Neural cell (in vitro differentiated cells): ENCODE data around the gene TPST1. TPM values are rescaled to one million over a fixed set of nuclear protein-coding genes. Genes with fewer than 3 reads are reported as not detected.

ENCODE experiments used
- H2AFZ ChIP-seq: fragments of 200-600, 300-800 bp; sonication (generic), shearing (Covaris generic); 2 replicates; pipeline ENCODE4 v1.6.0; 2014; ENCODE audit warnings: low read depth, mild to moderate bottlenecking, antibody characterized with exemption, low read length, moderate library complexity
- H3F3A ChIP-seq: fragments of 200-600 bp; shearing (Covaris generic); 2 replicates; pipeline ENCODE4 v1.6.1; 2016; ENCODE audit warnings: mild to moderate bottlenecking, moderate library complexity, mixed read lengths, antibody characterized with exemption, low read length; ENCODE audit not compliant: insufficient read depth, poor library complexity, severe bottlenecking
- H3K27ac ChIP-seq: fragments of 200-600, 300-800 bp; sonication (generic), shearing (Covaris generic); 2 replicates; pipeline ENCODE4 v1.5.1; 2014; ENCODE audit warnings: mild to moderate bottlenecking, low read length, moderate library complexity
- H3K27me3 ChIP-seq: fragments of 300-800, 200-600 bp; sonication (generic), shearing (Covaris generic); 2 replicates; pipeline ENCODE4 v1.6.0; 2014; ENCODE audit warnings: mild to moderate bottlenecking, low read depth, low read length, moderate library complexity; ENCODE audit not compliant: insufficient read depth
- H3K36me3 ChIP-seq: fragments of 300-800, 200-600 bp; sonication (generic), shearing (Covaris generic); 2 replicates; pipeline ENCODE4 v1.5.1; 2014; ENCODE audit warnings: mild to moderate bottlenecking, antibody characterized with exemption, low read length, moderate library complexity; ENCODE audit not compliant: insufficient read depth
- H3K4me2 ChIP-seq: fragments of 300-800, 200-600 bp; sonication (generic), shearing (Covaris generic); 2 replicates; pipeline ENCODE4 v1.6.0; 2014; ENCODE audit warnings: mild to moderate bottlenecking, low read length
- H3K4me3 ChIP-seq: fragments of 300-800, 200-600 bp; sonication (generic), shearing (Covaris generic); 2 replicates; pipeline ENCODE4 v1.5.1; 2014; ENCODE audit warnings: mild to moderate bottlenecking, low read length, moderate library complexity
- H3K79me2 ChIP-seq: fragments of 200-600 bp; shearing (Covaris generic); replicated peaks from 2 replicates; pipeline ENCODE4 v1.6.0; 2014; ENCODE audit warnings: mild to moderate bottlenecking, low read length, moderate library complexity; ENCODE audit not compliant: insufficient read depth
- H3K9ac ChIP-seq: fragments of 300-800, 200-600 bp; sonication (generic), shearing (Covaris generic); 2 replicates; pipeline ENCODE4 v1.6.1; 2016; ENCODE audit warnings: mild to moderate bottlenecking, low read length, mixed read lengths
- H3K9me2 ChIP-seq: fragments of 200-600 bp; shearing (Covaris generic); 2 replicates; pipeline ENCODE4 v1.6.1; 2016; ENCODE audit warnings: mild to moderate bottlenecking, low read length, mixed read lengths; ENCODE audit not compliant: insufficient read depth
- H3K9me3 ChIP-seq: fragments of 200-600, 300-800 bp; sonication (generic), shearing (Covaris generic); 2 replicates; pipeline ENCODE4 v1.6.1; 2016; ENCODE audit warnings: mild to moderate bottlenecking, mixed run types, low read length, moderate library complexity, mixed read lengths
- H4K20me1 ChIP-seq: fragments of 200-600 bp; shearing (Covaris generic); 2 replicates; pipeline ENCODE4 v1.6.1; 2016; ENCODE audit warnings: mild to moderate bottlenecking, mixed run types; ENCODE audit not compliant: insufficient read depth
- EP300 ChIP-seq: fragments of 450-650 bp; conservative IDR thresholded peaks from 2 replicates; pipeline ENCODE4 v1.6.1; 2014; ENCODE audit warnings: antibody characterized with exemption, mild to moderate bottlenecking, moderate library complexity; ENCODE audit not compliant: poor library complexity, severe bottlenecking
- EZH2 ChIP-seq: fragments of 200-600, 300-800 bp; shearing (Covaris generic), sonication (generic); IDR thresholded peaks from 2 replicates; pipeline ENCODE4 v1.6.1; 2014; ENCODE audit warnings: antibody characterized with exemption, low read length, borderline replicate concordance, mild to moderate bottlenecking; ENCODE audit not compliant: insufficient read depth, poor library complexity, severe bottlenecking
- MXI1 ChIP-seq: fragments of 450-650 bp; conservative IDR thresholded peaks from 2 replicates; pipeline ENCODE4 v1.6.1; 2014; ENCODE audit warnings: antibody characterized with exemption, mild to moderate bottlenecking; ENCODE audit not compliant: poor library complexity, severe bottlenecking
- POLR2AphosphoS5 ChIP-seq: IDR thresholded peaks from 2 replicates; pipeline ENCODE4 v1.6.1; 2012
- RAD21 ChIP-seq: fragments of 450-650 bp; conservative IDR thresholded peaks from 2 replicates; pipeline ENCODE4 v1.6.1; 2014; ENCODE audit warnings: antibody characterized with exemption, mild to moderate bottlenecking, moderate library complexity
- SMC3 ChIP-seq: fragments of 450-650 bp; conservative IDR thresholded peaks from 2 replicates; pipeline ENCODE4 v1.6.1; 2014; ENCODE audit warnings: antibody characterized with exemption, mild to moderate bottlenecking, moderate library complexity; ENCODE audit not compliant: poor library complexity
- TAF1 ChIP-seq: IDR thresholded peaks from 2 replicates; pipeline ENCODE4 v1.6.1; 2012; ENCODE audit warnings: low read depth
- polyA plus RNA-seq: library from polyadenylated mRNA; depleted of rRNA; stranded (reverse); fragments of >200 nt; gene quantifications from 2 replicates; pipeline ENCODE4 v1.2.3, GENCODE V29; 2014
- TF ChIP-seq, protein P1 (sequence below): fragments of 450-650 bp; IDR thresholded peaks from 2 replicates; pipeline ENCODE4 v1.5.1; 2014; ENCODE audit warnings: antibody characterized with exemption, mild to moderate bottlenecking, moderate library complexity; ENCODE audit not compliant: poor library complexity, severe bottlenecking
- TF ChIP-seq, protein P2 (sequence below): IDR thresholded peaks from 2 replicates; pipeline ENCODE4 v1.6.1; 2012; ENCODE audit warnings: borderline replicate concordance

The TPST1 gene
- polyA plus RNA-seq, 1 donor from 2014 or later, result 58.5 TPM

DNA sequence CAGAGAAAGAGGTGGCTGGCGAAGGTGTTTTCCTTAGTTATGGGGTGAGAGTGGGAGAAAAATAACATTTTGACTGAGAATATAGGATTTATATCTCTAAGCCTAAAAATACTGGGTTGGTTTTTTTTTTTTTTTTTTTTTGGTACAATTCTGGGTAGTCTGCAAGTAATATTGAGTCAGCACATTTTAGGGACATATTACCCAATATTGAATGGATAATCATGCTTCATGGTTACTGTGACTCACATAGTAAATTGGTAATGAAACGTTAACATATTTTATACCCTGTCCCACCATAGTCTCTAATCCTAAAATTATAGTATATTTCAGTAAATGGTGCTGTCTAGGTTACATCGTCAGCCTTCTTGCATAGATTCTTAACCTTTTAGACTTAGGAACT, 91.4 kb downstream of the TPST1 start (continued):
- no peak for TF ChIP-seq MXI1

DNA sequence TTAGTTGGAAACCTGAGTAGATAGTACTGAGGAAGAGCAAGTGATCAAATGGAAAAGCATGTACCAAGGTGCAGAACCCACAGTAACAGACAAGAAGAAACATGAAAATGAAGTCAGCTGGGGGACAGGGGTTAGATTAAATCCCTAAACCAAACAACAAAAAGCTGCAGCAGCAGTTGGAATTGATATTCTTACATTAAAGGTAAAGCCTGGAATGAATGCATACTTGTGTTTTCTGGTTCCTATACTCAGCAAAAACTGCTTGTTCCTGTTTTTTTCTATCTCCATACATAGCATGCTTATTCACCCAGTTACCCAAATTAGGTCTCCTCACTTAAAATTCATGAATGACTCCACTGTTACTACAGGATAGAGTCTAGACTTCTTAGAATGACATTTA, 92.4 kb downstream of the TPST1 start:
- Histone ChIP-seq H3K9me3 (no peaks in the 10 kb centered on the region), H3K79me2 (no peaks in the 10 kb centered on the region), H3K27me3 (no peaks in the 10 kb centered on the region), H2AFZ (no peak overlapping the region), H3K27ac (no peak overlapping the region), H3K4me2 (no peak overlapping the region), H3K9ac (no peak overlapping the region), H3K36me3 (no peaks in the 10 kb centered on the region), H4K20me1 (no peaks in the 10 kb centered on the region), H3K4me3 (no peak overlapping the region), H3K9me2 (no peaks in the 10 kb centered on the region), H3F3A (no peaks in the 10 kb centered on the region)
- TF ChIP-seq, protein P1, sequence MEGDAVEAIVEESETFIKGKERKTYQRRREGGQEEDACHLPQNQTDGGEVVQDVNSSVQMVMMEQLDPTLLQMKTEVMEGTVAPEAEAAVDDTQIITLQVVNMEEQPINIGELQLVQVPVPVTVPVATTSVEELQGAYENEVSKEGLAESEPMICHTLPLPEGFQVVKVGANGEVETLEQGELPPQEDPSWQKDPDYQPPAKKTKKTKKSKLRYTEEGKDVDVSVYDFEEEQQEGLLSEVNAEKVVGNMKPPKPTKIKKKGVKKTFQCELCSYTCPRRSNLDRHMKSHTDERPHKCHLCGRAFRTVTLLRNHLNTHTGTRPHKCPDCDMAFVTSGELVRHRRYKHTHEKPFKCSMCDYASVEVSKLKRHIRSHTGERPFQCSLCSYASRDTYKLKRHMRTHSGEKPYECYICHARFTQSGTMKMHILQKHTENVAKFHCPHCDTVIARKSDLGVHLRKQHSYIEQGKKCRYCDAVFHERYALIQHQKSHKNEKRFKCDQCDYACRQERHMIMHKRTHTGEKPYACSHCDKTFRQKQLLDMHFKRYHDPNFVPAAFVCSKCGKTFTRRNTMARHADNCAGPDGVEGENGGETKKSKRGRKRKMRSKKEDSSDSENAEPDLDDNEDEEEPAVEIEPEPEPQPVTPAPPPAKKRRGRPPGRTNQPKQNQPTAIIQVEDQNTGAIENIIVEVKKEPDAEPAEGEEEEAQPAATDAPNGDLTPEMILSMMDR, result no peak
- TF ChIP-seq EP300 (no peak), POLR2AphosphoS5 (no peak), MXI1 (no peak), SMC3 (no peak), RAD21 (no peak), EZH2 (no peak), TAF1 (no peak)
- TF ChIP-seq, protein P2, sequence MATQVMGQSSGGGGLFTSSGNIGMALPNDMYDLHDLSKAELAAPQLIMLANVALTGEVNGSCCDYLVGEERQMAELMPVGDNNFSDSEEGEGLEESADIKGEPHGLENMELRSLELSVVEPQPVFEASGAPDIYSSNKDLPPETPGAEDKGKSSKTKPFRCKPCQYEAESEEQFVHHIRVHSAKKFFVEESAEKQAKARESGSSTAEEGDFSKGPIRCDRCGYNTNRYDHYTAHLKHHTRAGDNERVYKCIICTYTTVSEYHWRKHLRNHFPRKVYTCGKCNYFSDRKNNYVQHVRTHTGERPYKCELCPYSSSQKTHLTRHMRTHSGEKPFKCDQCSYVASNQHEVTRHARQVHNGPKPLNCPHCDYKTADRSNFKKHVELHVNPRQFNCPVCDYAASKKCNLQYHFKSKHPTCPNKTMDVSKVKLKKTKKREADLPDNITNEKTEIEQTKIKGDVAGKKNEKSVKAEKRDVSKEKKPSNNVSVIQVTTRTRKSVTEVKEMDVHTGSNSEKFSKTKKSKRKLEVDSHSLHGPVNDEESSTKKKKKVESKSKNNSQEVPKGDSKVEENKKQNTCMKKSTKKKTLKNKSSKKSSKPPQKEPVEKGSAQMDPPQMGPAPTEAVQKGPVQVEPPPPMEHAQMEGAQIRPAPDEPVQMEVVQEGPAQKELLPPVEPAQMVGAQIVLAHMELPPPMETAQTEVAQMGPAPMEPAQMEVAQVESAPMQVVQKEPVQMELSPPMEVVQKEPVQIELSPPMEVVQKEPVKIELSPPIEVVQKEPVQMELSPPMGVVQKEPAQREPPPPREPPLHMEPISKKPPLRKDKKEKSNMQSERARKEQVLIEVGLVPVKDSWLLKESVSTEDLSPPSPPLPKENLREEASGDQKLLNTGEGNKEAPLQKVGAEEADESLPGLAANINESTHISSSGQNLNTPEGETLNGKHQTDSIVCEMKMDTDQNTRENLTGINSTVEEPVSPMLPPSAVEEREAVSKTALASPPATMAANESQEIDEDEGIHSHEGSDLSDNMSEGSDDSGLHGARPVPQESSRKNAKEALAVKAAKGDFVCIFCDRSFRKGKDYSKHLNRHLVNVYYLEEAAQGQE, result no peak

DNA sequence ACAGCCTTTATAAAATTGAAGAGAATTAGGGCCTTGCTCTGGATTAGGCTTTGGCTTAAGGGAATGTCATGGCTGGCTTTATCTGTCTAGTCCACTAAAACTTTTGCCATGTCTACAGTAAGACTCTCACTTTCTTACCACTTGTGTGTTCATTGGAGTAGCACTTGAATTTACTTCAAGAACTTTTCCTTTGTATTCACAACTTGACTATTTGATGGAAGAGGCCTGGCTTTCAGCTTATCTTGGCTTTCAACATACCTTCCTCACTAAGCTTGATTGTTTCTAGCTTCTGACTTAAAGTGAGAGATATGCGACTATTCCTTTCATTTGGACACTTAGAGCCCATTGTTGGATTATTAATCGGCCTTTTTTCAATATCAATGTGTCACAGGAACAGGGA, 96.1 kb downstream of the TPST1 start:
- no peak overlapping the region for H3K4me2 ChIP-seq
- H3K79me2 ChIP-seq, result no peaks in the 10 kb centered on the region

More for the DNA sequence above, 96.1 kb downstream of the TPST1 start:
- H3K9me3 ChIP-seq, result no peaks in the 10 kb centered on the region
- H3K9me2 ChIP-seq, result no peaks in the 10 kb centered on the region
- H3K9ac ChIP-seq, result no peak overlapping the region
- no peaks in the 10 kb centered on the region for H3F3A ChIP-seq
- no peaks in the 10 kb centered on the region for H3K36me3 ChIP-seq
- H3K27ac ChIP-seq, result no peak overlapping the region
- no peaks in the 10 kb centered on the region for H3K27me3 ChIP-seq
- H4K20me1 ChIP-seq, result no peaks in the 10 kb centered on the region
- no peak overlapping the region for H2AFZ ChIP-seq
- H3K4me3 ChIP-seq, result no peak overlapping the region
- TF ChIP-seq POLR2AphosphoS5 (no peak), TAF1 (no peak), SMC3 (no peak), MXI1 (no peak), EP300 (no peak), EZH2 (no peak), RAD21 (no peak)
- TF ChIP-seq, protein P1, result no peak
- TF ChIP-seq, protein P2, result no peak
